Stimulated activated CD8-positive, alpha-beta memory T cell treated with anti-CD3 and anti-CD28 coated beads, Interleukin-4, amount 100 ng/mL, for 48 hours (primary cell): ENCODE measurements around the gene NREP.

Experiments used
- DNase-seq: peaks from one replicate; pipeline ENCODE4 v3.0.0-alpha.2; 2020

NREP gene

GRCh38 chr5:111756581-111757354, at the start of gene NREP:
Gene NREP, minus strand, starts transcription at chr5:111757194. Its CDS starts 1,422 bp downstream, at chr5:111755772.
- DNase-seq = peak; percentile 44

- DNase-seq = no peak
Observed at GRCh38 chr5:111806753-111807152, 49.8 kb upstream of the NREP start.

GRCh38 chr5:111806156-111806555, 49.2 kb upstream of the NREP start:
- no peak for DNase-seq

GRCh38 chr5:111805071-111805470, 48.1 kb upstream of the NREP start:
- no peak for DNase-seq

- no peak for DNase-seq
Observed at GRCh38 chr5:111800351-111800750, 43.4 kb upstream of the NREP start.

- no peak for DNase-seq
Observed at GRCh38 chr5:111795142-111795541, 38.1 kb upstream of the NREP start.

GRCh38 chr5:111792471-111793058, 35.6 kb upstream of the NREP start:
- DNase-seq = no peak

GRCh38 chr5:111790295-111790694, 33.3 kb upstream of the NREP start:
- DNase-seq = no peak

GRCh38 chr5:111787006-111787405, 30.0 kb upstream of the NREP start:
- DNase-seq = no peak

GRCh38 chr5:111784491-111785181, 27.6 kb upstream of the NREP start:
- DNase-seq = no peak

GRCh38 chr5:111783537-111783936, 26.5 kb upstream of the NREP start:
- no peak for DNase-seq

- DNase-seq = no peak
Observed at GRCh38 chr5:111782216-111782615, 25.2 kb upstream of the NREP start.

- DNase-seq = no peak
Observed at GRCh38 chr5:111781200-111781599, 24.2 kb upstream of the NREP start.

GRCh38 chr5:111779922-111780292, 22.9 kb upstream of the NREP start:
- no peak for DNase-seq

GRCh38 chr5:111779260-111779921, 22.4 kb upstream of the NREP start:
- DNase-seq = no peak

- DNase-seq = no peak
Observed at GRCh38 chr5:111776913-111777781, 20.2 kb upstream of the NREP start.

- DNase-seq = no peak
Observed at GRCh38 chr5:111775224-111775623, 18.2 kb upstream of the NREP start.

- DNase-seq = no peak
Observed at GRCh38 chr5:111774525-111774924, 17.5 kb upstream of the NREP start.

- DNase-seq = no peak
Observed at GRCh38 chr5:111772456-111773122, 15.6 kb upstream of the NREP start.

- no peak for DNase-seq
Observed at GRCh38 chr5:111769541-111769940, 12.5 kb upstream of the NREP start.

GRCh38 chr5:111765613-111766571, 8.9 kb upstream of the NREP start:
- no peak for DNase-seq
